22Rv1 (cell line): ENCODE data around the gene AP3M1.

Source experiments
- H3K27ac ChIP-seq: fragments of 450-650 bp; 2 replicates; pipeline ENCODE4 v1.5.1; 2017
- ZFX ChIP-seq: fragments of 450-650 bp; IDR thresholded peaks from 2 replicates; pipeline ENCODE4 v1.6.1; 2017; ENCODE audit warnings: antibody characterized with exemption, borderline replicate concordance
- TF ChIP-seq, protein P1 (sequence below): fragments of 450-650 bp; IDR thresholded peaks from 2 replicates; pipeline ENCODE4 v1.5.1; 2017; ENCODE audit warnings: mild to moderate bottlenecking

Gene AP3M1

DNA sequence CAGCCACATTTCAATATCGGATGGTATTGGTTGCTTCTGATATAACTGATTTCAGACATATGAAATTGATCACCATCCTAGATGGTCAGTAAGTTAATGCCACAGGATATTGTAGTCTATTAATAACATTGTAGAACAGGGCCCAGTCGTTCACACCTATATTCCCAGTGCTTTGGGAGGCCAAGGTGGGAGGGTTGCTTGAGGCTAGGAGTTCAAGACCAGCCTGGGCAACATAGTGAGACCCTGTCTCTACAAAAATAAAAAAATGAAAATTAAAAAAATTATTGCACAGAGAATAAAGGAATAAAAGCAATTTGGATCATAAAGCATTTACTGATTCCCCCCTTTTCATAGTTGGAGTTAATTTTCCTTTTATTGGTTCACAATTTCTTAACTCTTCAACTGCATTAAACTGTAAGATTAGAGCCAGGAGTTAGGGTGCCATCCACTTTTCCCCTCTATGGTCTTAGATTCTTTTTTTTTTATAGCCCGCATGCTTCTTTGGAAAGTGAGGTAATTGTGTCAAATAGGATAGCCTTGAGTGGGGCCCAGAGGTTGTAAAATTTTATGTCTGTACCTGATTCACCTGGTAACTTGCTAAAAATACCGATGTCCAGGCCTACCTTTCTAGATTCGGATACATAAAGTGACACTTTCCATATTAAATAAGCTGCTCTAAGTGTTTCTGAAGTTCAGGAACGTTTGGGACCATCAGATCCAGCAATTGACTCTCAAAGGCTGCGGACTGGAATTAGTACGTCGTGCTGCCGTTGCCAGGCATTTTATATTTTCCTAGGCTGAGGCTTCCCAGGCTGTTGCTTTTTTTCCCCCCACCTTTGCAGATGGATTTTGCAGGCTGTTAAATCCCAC, 25.1 kb upstream of the AP3M1 start:
- TF ChIP-seq ZFX, result no peak
- TF ChIP-seq, protein P1, sequence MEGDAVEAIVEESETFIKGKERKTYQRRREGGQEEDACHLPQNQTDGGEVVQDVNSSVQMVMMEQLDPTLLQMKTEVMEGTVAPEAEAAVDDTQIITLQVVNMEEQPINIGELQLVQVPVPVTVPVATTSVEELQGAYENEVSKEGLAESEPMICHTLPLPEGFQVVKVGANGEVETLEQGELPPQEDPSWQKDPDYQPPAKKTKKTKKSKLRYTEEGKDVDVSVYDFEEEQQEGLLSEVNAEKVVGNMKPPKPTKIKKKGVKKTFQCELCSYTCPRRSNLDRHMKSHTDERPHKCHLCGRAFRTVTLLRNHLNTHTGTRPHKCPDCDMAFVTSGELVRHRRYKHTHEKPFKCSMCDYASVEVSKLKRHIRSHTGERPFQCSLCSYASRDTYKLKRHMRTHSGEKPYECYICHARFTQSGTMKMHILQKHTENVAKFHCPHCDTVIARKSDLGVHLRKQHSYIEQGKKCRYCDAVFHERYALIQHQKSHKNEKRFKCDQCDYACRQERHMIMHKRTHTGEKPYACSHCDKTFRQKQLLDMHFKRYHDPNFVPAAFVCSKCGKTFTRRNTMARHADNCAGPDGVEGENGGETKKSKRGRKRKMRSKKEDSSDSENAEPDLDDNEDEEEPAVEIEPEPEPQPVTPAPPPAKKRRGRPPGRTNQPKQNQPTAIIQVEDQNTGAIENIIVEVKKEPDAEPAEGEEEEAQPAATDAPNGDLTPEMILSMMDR, result no peak
- H3K27ac ChIP-seq, result peak overlapping the region; percentile 91

DNA sequence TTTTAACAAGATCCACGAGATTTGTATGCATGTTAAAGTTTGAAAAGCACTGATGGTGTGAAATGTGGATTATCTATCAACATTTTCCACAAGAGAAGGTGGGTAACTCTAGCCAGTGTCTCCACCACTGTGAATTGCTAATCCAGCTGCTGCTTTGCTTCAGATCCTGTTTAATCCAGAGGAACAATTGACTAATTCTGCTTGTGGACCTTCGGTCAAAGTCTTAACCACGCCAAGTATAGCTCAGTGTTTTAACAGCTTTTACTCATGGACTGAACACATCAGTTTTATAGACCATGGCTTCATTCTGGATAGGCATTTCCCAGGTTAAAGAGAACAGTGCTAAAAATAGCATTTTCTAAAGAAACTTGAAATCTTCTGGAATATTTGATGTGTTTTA, 23.9 kb upstream of the AP3M1 start:
- TF ChIP-seq ZFX, result no peak
- TF ChIP-seq, protein P1, result no peak
- H3K27ac ChIP-seq, result no peak overlapping the region

GRCh38 chr10:74171625-74172024, 21.0 kb upstream of the AP3M1 start:
- no peak overlapping the region for H3K27ac ChIP-seq
- no peak for TF ChIP-seq ZFX
- TF ChIP-seq, protein P1, result no peak

DNA sequence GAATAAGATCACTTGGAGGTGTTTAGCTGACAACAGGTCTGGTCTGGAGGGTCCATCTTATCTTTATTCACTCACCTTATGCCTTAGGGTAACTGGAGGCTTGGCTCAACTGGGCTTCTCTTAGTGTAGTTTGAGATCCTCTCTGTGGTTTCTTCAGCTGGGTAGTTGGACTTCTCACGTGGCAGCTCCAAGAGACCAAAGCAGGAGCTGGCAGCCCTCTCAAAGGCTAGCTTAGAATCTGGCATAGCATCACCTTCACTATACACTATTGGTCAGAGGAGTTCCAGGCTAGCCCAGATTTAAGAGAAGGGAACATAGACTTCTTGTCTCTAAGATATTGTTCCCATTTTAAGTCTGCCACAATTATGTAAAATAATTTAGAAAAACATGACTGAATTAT, 16.8 kb upstream of the AP3M1 start:
- no peak for TF ChIP-seq ZFX
- TF ChIP-seq, protein P1, result no peak
- no peak overlapping the region for H3K27ac ChIP-seq

- no peak overlapping the region for H3K27ac ChIP-seq
- TF ChIP-seq, protein P1, result no peak
- no peak for TF ChIP-seq ZFX
Observed at GRCh38 chr10:74165530-74165901, 14.9 kb upstream of the AP3M1 start.

GRCh38 chr10:74164716-74165529, 14.3 kb upstream of the AP3M1 start:
- H3K27ac ChIP-seq, result no peak overlapping the region
- no peak for TF ChIP-seq ZFX
- TF ChIP-seq, protein P1, result no peak
